HG03460 (cell line): Measurements from ENCODE around the gene LMTK2.
"Not testable (repeated sequence)": the region's sequence is repeated elsewhere in the genome, so short reads cannot be mapped to it uniquely, and the experiment has no call there.

Experiments used
- ATAC-seq: cut with Tn5 transposase; IDR thresholded peaks from one replicate; pipeline ENCODE4 v1.9.1; 2021; ENCODE audit not compliant: unreplicated experiment

Gene LMTK2

GRCh38 chr7:98102170-98102569, 4.5 kb upstream of the LMTK2 start:
- no peak for ATAC-seq

- no peak for ATAC-seq
Observed at GRCh38 chr7:98105942-98106544, 619 bp upstream of the LMTK2 start.

GRCh38 chr7:98107313-98107721, 655 bp downstream of the LMTK2 start:
- ATAC-seq = no peak

GRCh38 chr7:98110249-98111022, 3.8 kb downstream of the LMTK2 start:
- ATAC-seq = no peak

- no peak for ATAC-seq
Observed at GRCh38 chr7:98112077-98112476, 5.4 kb downstream of the LMTK2 start.

- ATAC-seq = no peak
Observed at GRCh38 chr7:98115746-98116525, 9.3 kb downstream of the LMTK2 start.

GRCh38 chr7:98116656-98117461, 10.2 kb downstream of the LMTK2 start:
- no peak for ATAC-seq

GRCh38 chr7:98119256-98119918, 12.7 kb downstream of the LMTK2 start:
- no peak for ATAC-seq

GRCh38 chr7:98120559-98120958, 13.9 kb downstream of the LMTK2 start:
- ATAC-seq = no peak

- ATAC-seq = not testable (repeated sequence)
Observed at GRCh38 chr7:98121388-98121787, 14.7 kb downstream of the LMTK2 start.

- no peak for ATAC-seq
Observed at GRCh38 chr7:98123365-98123696, 16.7 kb downstream of the LMTK2 start.

- no peak for ATAC-seq
Observed at GRCh38 chr7:98125759-98126158, 19.1 kb downstream of the LMTK2 start.

- ATAC-seq = no peak
Observed at GRCh38 chr7:98126311-98127142, 19.9 kb downstream of the LMTK2 start.

GRCh38 chr7:98128346-98128745, 21.7 kb downstream of the LMTK2 start:
- ATAC-seq = no peak

GRCh38 chr7:98130959-98131358, 24.3 kb downstream of the LMTK2 start:
- ATAC-seq = no peak

- peak; percentile 61 for ATAC-seq
Observed at GRCh38 chr7:98133181-98133580, 26.5 kb downstream of the LMTK2 start.

GRCh38 chr7:98133621-98134303, 27.1 kb downstream of the LMTK2 start:
- ATAC-seq = peak; percentile 20

GRCh38 chr7:98134420-98135228, 28.0 kb downstream of the LMTK2 start:
- no peak for ATAC-seq
